ENCODE results near the gene ACP1.

Gene ACP1

GRCh38 chr2:249538-250042, 15.2 kb upstream of the ACP1 start:
- Histone ChIP-seq H3K27ac (ENCODE audit: low read depth, low read length) (no peak overlapping the region), H3K36me3 (ENCODE audit: control insufficient read depth, insufficient read depth, low read length) (no peaks in the 10 kb centered on the region), H2BK15ac (replicated peaks; ENCODE audit: low read depth) (no peak overlapping the region), H3K79me2 (ENCODE audit: control insufficient read depth, insufficient read depth, low read length) (no peaks in the 10 kb centered on the region), H2BK120ac (ENCODE audit: low read depth, low read length) (no peak overlapping the region), H3K4me3 (ENCODE audit: low read length) (no peak overlapping the region), H3K4me1 (ENCODE audit: control insufficient read depth, low read depth, low read length) (no peaks in the 10 kb centered on the region), H3K9ac (ENCODE audit: low read length) (no peak overlapping the region), H3K27me3 (ENCODE audit: insufficient read depth, low read length, poor library complexity) (no peaks in the 10 kb centered on the region), H2AK5ac (ENCODE audit: low read length) (no peak overlapping the region), H2BK5ac (ENCODE audit: low read length) (no peak overlapping the region), H3K56ac (ENCODE audit: low read length) (no peak overlapping the region), H3K4me2 (ENCODE audit: low read length) (no peak overlapping the region), H3K79me1 (ENCODE audit: low read length) (no peaks in the 10 kb centered on the region), H3K4ac (ENCODE audit: low read depth, low read length) (no peak overlapping the region), H3K23ac (ENCODE audit: low read length) (no peak overlapping the region), H4K5ac (ENCODE audit: low read length) (no peak overlapping the region), H3K18ac (ENCODE audit: low read length) (no peak overlapping the region), H4K8ac (ENCODE audit: low read depth, low read length) (no peak overlapping the region)
- no peak for DNase-seq
- WGBS (ENCODE audit: extremely low coverage, insufficient coverage, low lambda C conversion rate), result no CpG with 5 or more reads among the region's 15 CpGs

DNA sequence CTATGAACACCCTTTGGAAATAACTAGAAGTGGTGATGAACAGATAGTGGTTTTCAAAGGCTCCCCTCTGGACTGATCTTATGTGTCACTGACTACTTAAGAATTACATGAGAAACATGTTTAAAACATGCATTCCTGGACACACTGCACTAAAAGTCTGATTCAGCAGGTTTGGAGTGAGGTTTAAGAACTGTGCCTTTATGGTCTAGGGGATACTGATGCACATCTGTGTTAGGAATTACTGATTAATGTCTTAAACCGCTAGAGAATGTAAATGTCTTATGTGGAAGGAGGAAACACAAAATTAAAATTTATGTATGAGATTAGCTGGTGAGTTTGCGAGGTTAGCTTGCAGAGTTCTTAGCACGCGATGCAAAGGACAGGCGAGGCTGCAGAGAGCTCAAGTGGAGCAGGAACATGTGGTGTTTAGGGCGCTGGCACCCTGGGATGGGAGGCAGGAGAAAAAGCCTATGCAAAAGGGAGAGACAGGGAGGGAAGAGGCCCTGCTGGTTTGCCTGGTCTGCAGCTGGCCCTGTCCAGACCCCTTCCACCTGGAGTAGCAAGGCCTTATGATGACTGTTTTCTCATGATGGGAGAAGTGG, 12.6 kb upstream of the ACP1 start:
- H3K27ac ChIP-seq (ENCODE audit: low read depth, low read length), result no peak overlapping the region
- no peak overlapping the region for H3K23ac ChIP-seq (ENCODE audit: low read length)
- no peak overlapping the region for H3K4me2 ChIP-seq (ENCODE audit: low read length)
- H2BK120ac ChIP-seq (ENCODE audit: low read depth, low read length), result no peak overlapping the region
- no peaks in the 10 kb centered on the region for H3K36me3 ChIP-seq (ENCODE audit: control insufficient read depth, insufficient read depth, low read length)
- no peak overlapping the region for H4K5ac ChIP-seq (ENCODE audit: low read length)
- no peak overlapping the region for H3K18ac ChIP-seq (ENCODE audit: low read length)
- no peak overlapping the region for H2BK15ac ChIP-seq (replicated peaks; ENCODE audit: low read depth)
- no peak overlapping the region for H3K9ac ChIP-seq (ENCODE audit: low read length)
- H3K4me3 ChIP-seq (ENCODE audit: low read length), result no peak overlapping the region
- no peak overlapping the region for H4K8ac ChIP-seq (ENCODE audit: low read depth, low read length)
- no peaks in the 10 kb centered on the region for H3K79me2 ChIP-seq (ENCODE audit: control insufficient read depth, insufficient read depth, low read length)
- H2AK5ac ChIP-seq (ENCODE audit: low read length), result no peak overlapping the region
- no peaks in the 10 kb centered on the region for H3K79me1 ChIP-seq (ENCODE audit: low read length)
- H3K4ac ChIP-seq (ENCODE audit: low read depth, low read length), result no peak overlapping the region
- no peaks in the 10 kb centered on the region for H3K4me1 ChIP-seq (ENCODE audit: control insufficient read depth, low read depth, low read length)
- H3K56ac ChIP-seq (ENCODE audit: low read length), result no peak overlapping the region
- DNase-seq, result no peak
- no peak overlapping the region for H2BK5ac ChIP-seq (ENCODE audit: low read length)
- no CpG with 5 or more reads among the region's 6 CpGs for WGBS (ENCODE audit: extremely low coverage, insufficient coverage, low lambda C conversion rate)
- H3K27me3 ChIP-seq (ENCODE audit: insufficient read depth, low read length, poor library complexity), result no peaks in the 10 kb centered on the region

- H3K4me3 ChIP-seq (ENCODE audit: low read length), result no peak overlapping the region
- no peak overlapping the region for H3K4ac ChIP-seq (ENCODE audit: low read depth, low read length)
- no CpG with 5 or more reads among the region's 8 CpGs for WGBS (ENCODE audit: extremely low coverage, insufficient coverage, low lambda C conversion rate)
- no peak overlapping the region for H3K4me2 ChIP-seq (ENCODE audit: low read length)
- no peak overlapping the region for H3K56ac ChIP-seq (ENCODE audit: low read length)
- no peaks in the 10 kb centered on the region for H3K79me1 ChIP-seq (ENCODE audit: low read length)
- H4K5ac ChIP-seq (ENCODE audit: low read length), result no peak overlapping the region
- no peak for DNase-seq
- H2BK5ac ChIP-seq (ENCODE audit: low read length), result no peak overlapping the region
- H3K4me1 ChIP-seq (ENCODE audit: control insufficient read depth, low read depth, low read length), result no peaks in the 10 kb centered on the region
- no peaks in the 10 kb centered on the region for H3K79me2 ChIP-seq (ENCODE audit: control insufficient read depth, insufficient read depth, low read length)
- H3K23ac ChIP-seq (ENCODE audit: low read length), result no peak overlapping the region
- no peaks in the 10 kb centered on the region for H3K27me3 ChIP-seq (ENCODE audit: insufficient read depth, low read length, poor library complexity)
- no peak overlapping the region for H3K9ac ChIP-seq (ENCODE audit: low read length)
- H3K18ac ChIP-seq (ENCODE audit: low read length), result no peak overlapping the region
- H3K27ac ChIP-seq (ENCODE audit: low read depth, low read length), result no peak overlapping the region
- no peak overlapping the region for H2AK5ac ChIP-seq (ENCODE audit: low read length)
- H2BK120ac ChIP-seq (ENCODE audit: low read depth, low read length), result no peak overlapping the region
- H4K8ac ChIP-seq (ENCODE audit: low read depth, low read length), result no peak overlapping the region
- H2BK15ac ChIP-seq (replicated peaks; ENCODE audit: low read depth), result no peak overlapping the region
- H3K36me3 ChIP-seq (ENCODE audit: control insufficient read depth, insufficient read depth, low read length), result no peaks in the 10 kb centered on the region
Measured at GRCh38 chr2:253202-253638, 11.5 kb upstream of the ACP1 start.

- Histone ChIP-seq H2BK15ac (replicated peaks; ENCODE audit: low read depth) (no peak overlapping the region), H2AK5ac (ENCODE audit: low read length) (no peak overlapping the region), H3K79me1 (ENCODE audit: low read length) (no peaks in the 10 kb centered on the region), H3K18ac (ENCODE audit: low read length) (no peak overlapping the region), H3K23ac (ENCODE audit: low read length) (no peak overlapping the region), H4K8ac (ENCODE audit: low read depth, low read length) (no peak overlapping the region), H3K4me1 (ENCODE audit: control insufficient read depth, low read depth, low read length) (no peaks in the 10 kb centered on the region), H3K27me3 (ENCODE audit: insufficient read depth, low read length, poor library complexity) (no peaks in the 10 kb centered on the region), H3K4me3 (ENCODE audit: low read length) (no peak overlapping the region), H3K4ac (ENCODE audit: low read depth, low read length) (no peak overlapping the region), H2BK120ac (ENCODE audit: low read depth, low read length) (no peak overlapping the region), H3K79me2 (ENCODE audit: control insufficient read depth, insufficient read depth, low read length) (no peaks in the 10 kb centered on the region), H3K27ac (ENCODE audit: low read depth, low read length) (no peak overlapping the region), H3K4me2 (ENCODE audit: low read length) (no peak overlapping the region), H3K9ac (ENCODE audit: low read length) (no peak overlapping the region), H3K36me3 (ENCODE audit: control insufficient read depth, insufficient read depth, low read length) (no peaks in the 10 kb centered on the region), H4K5ac (ENCODE audit: low read length) (no peak overlapping the region), H2BK5ac (ENCODE audit: low read length) (no peak overlapping the region), H3K56ac (ENCODE audit: low read length) (no peak overlapping the region)
- no peak for DNase-seq
- WGBS (ENCODE audit: extremely low coverage, insufficient coverage, low lambda C conversion rate), result no CpG with 5 or more reads among the region's 7 CpGs
Measured at GRCh38 chr2:254241-254640, 10.5 kb upstream of the ACP1 start.

GRCh38 chr2:255195-255594, 9.6 kb upstream of the ACP1 start:
- Histone ChIP-seq H4K5ac (ENCODE audit: low read length) (no peak overlapping the region), H3K27me3 (ENCODE audit: insufficient read depth, low read length, poor library complexity) (no peaks in the 10 kb centered on the region), H4K8ac (ENCODE audit: low read depth, low read length) (no peak overlapping the region), H3K4me1 (ENCODE audit: control insufficient read depth, low read depth, low read length) (no peaks in the 10 kb centered on the region), H3K36me3 (ENCODE audit: control insufficient read depth, insufficient read depth, low read length) (no peaks in the 10 kb centered on the region), H2BK5ac (ENCODE audit: low read length) (no peak overlapping the region), H2BK15ac (replicated peaks; ENCODE audit: low read depth) (no peak overlapping the region), H3K4me2 (ENCODE audit: low read length) (no peak overlapping the region), H3K9ac (ENCODE audit: low read length) (no peak overlapping the region), H2BK120ac (ENCODE audit: low read depth, low read length) (no peak overlapping the region), H3K18ac (ENCODE audit: low read length) (no peak overlapping the region), H3K27ac (ENCODE audit: low read depth, low read length) (no peak overlapping the region), H3K79me2 (ENCODE audit: control insufficient read depth, insufficient read depth, low read length) (no peaks in the 10 kb centered on the region), H3K23ac (ENCODE audit: low read length) (no peak overlapping the region), H3K79me1 (ENCODE audit: low read length) (no peaks in the 10 kb centered on the region), H3K4ac (ENCODE audit: low read depth, low read length) (no peak overlapping the region), H3K56ac (ENCODE audit: low read length) (no peak overlapping the region), H3K4me3 (ENCODE audit: low read length) (no peak overlapping the region), H2AK5ac (ENCODE audit: low read length) (no peak overlapping the region)
- no peak for DNase-seq
- WGBS (ENCODE audit: extremely low coverage, insufficient coverage, low lambda C conversion rate), result no CpG with 5 or more reads among the region's 2 CpGs

- no peak overlapping the region for H3K27ac ChIP-seq (ENCODE audit: low read depth, low read length)
- no peaks in the 10 kb centered on the region for H3K4me1 ChIP-seq (ENCODE audit: control insufficient read depth, low read depth, low read length)
- no peaks in the 10 kb centered on the region for H3K27me3 ChIP-seq (ENCODE audit: insufficient read depth, low read length, poor library complexity)
- no CpG with 5 or more reads among the region's 3 CpGs for WGBS (ENCODE audit: extremely low coverage, insufficient coverage, low lambda C conversion rate)
- H3K79me2 ChIP-seq (ENCODE audit: control insufficient read depth, insufficient read depth, low read length), result no peaks in the 10 kb centered on the region
- H3K36me3 ChIP-seq (ENCODE audit: control insufficient read depth, insufficient read depth, low read length), result no peaks in the 10 kb centered on the region
- H4K8ac ChIP-seq (ENCODE audit: low read depth, low read length), result no peak overlapping the region
- no peak overlapping the region for H4K5ac ChIP-seq (ENCODE audit: low read length)
- H3K23ac ChIP-seq (ENCODE audit: low read length), result no peak overlapping the region
- DNase-seq, result no peak
- no peak overlapping the region for H3K18ac ChIP-seq (ENCODE audit: low read length)
- H3K4me3 ChIP-seq (ENCODE audit: low read length), result no peak overlapping the region
- no peak overlapping the region for H3K4ac ChIP-seq (ENCODE audit: low read depth, low read length)
- no peaks in the 10 kb centered on the region for H3K79me1 ChIP-seq (ENCODE audit: low read length)
- H2BK120ac ChIP-seq (ENCODE audit: low read depth, low read length), result no peak overlapping the region
- no peak overlapping the region for H3K9ac ChIP-seq (ENCODE audit: low read length)
- H2BK5ac ChIP-seq (ENCODE audit: low read length), result no peak overlapping the region
- H3K4me2 ChIP-seq (ENCODE audit: low read length), result no peak overlapping the region
- no peak overlapping the region for H2BK15ac ChIP-seq (replicated peaks; ENCODE audit: low read depth)
- no peak overlapping the region for H3K56ac ChIP-seq (ENCODE audit: low read length)
- no peak overlapping the region for H2AK5ac ChIP-seq (ENCODE audit: low read length)
Measured at GRCh38 chr2:256094-256493, 8.7 kb upstream of the ACP1 start.
